Measurements from ENCODE around the gene RBM20. TPM values are rescaled to one million over a fixed set of nuclear protein-coding genes. Genes with fewer than 3 reads are reported as not detected.

Gene RBM20
- total and polyA plus RNA-seq, 2 of the 13 experiments (the other 11 are each of a cell fraction or from before 2014, with no cell fraction given) = 0.02 to 0.22 TPM

GRCh38 chr10:110843796-110844616 is 199.9 kb downstream of the RBM20 start (continued):
- TF ChIP-seq SMAD1 (CRISPR knock-in tag; IDR thresholded peaks at IDR 0.05; ENCODE audit: borderline replicate concordance, low read depth) (no peak), DMAP1 (CRISPR knock-in tag; IDR thresholded peaks at IDR 0.05) (no peak), KLF15 (CRISPR knock-in tag; IDR thresholded peaks at IDR 0.05; ENCODE audit: borderline replicate concordance) (no peak), TP53 (CRISPR knock-in tag; conservative IDR thresholded peaks at IDR 0.05) (no peak), ZNF24 (IDR thresholded peaks at IDR 0.05) (no peak), ZNF510 (CRISPR knock-in tag; IDR thresholded peaks at IDR 0.05; ENCODE audit: low read depth) (no peak), ZBTB4 (CRISPR knock-in tag; IDR thresholded peaks at IDR 0.05; ENCODE audit: borderline replicate concordance) (no peak), THRA (CRISPR knock-in tag; IDR thresholded peaks at IDR 0.05; ENCODE audit: borderline replicate concordance) (peak; percentile 83; the same call in 1 of the 2 replicates), ZNF143 (CRISPR knock-in tag; IDR thresholded peaks at IDR 0.05) (no peak), ZXDC (CRISPR knock-in tag; IDR thresholded peaks at IDR 0.05) (no peak), ZNF367 (CRISPR knock-in tag; IDR thresholded peaks at IDR 0.05; ENCODE audit: borderline replicate concordance) (no peak), ATF7 (IDR thresholded peaks at IDR 0.05) (no peak), ATF7 (CRISPR knock-in tag; IDR thresholded peaks at IDR 0.05) (no peak), TEF (CRISPR knock-in tag; IDR thresholded peaks at IDR 0.05) (no peak), AHR (CRISPR knock-in tag; IDR thresholded peaks at IDR 0.05) (no peak), ZNF354B (CRISPR knock-in tag; IDR thresholded peaks at IDR 0.05) (no peak), ZNF768 (CRISPR knock-in tag; IDR thresholded peaks at IDR 0.05) (no peak), WIZ (CRISPR knock-in tag; IDR thresholded peaks at IDR 0.05) (no peak), RCOR2 (CRISPR knock-in tag; IDR thresholded peaks at IDR 0.05) (peak; percentile 78; the same call in 1 of the 2 replicates), POLR2G (IDR thresholded peaks at IDR 0.05; ENCODE audit: low read depth, low read length) (no peak), REL (CRISPR knock-in tag; conservative IDR thresholded peaks at IDR 0.05) (no peak), MIER2 (CRISPR knock-in tag; IDR thresholded peaks at IDR 0.05) (0 out of 2 replicates have a peak, but pooled peaks have one; percentile 36), TAF15 (IDR thresholded peaks at IDR 0.05; ENCODE audit: low read depth, low read length, poor library complexity, severe bottlenecking) (no peak)
